Measurements from ENCODE around the gene NRTN.

The NRTN gene

GRCh38 chr19:5843295-5843927, 38.5 kb downstream of the NRTN start:
- TF ChIP-seq FOXP2 (optimal IDR thresholded peaks at IDR 0.05; ENCODE audit: borderline replicate concordance, extremely low read depth, extremely low read length, insufficient read depth): no peak
- no peak for TF ChIP-seq REST (IDR thresholded peaks at IDR 0.05; ENCODE audit: insufficient read depth in 1 of 2, low read depth in 2 of 2, low read length in 2 of 2)
- TF ChIP-seq TAF1 (IDR thresholded peaks at IDR 0.05; ENCODE audit: borderline replicate concordance, insufficient read depth, low read length): no peak
- no peak for TF ChIP-seq SIN3A (IDR thresholded peaks at IDR 0.05; ENCODE audit: borderline replicate concordance, insufficient read depth, low read length)
- no peak for TF ChIP-seq POLR2AphosphoS5 (IDR thresholded peaks at IDR 0.05; ENCODE audit: low read depth, low read length)

GRCh38 chr19:5844456-5845433, 39.9 kb downstream of the NRTN start:
- TF ChIP-seq FOXP2 (optimal IDR thresholded peaks at IDR 0.05; ENCODE audit: borderline replicate concordance, extremely low read depth, extremely low read length, insufficient read depth) (no peak), SIN3A (IDR thresholded peaks at IDR 0.05; ENCODE audit: borderline replicate concordance, insufficient read depth, low read length) (no peak), REST (IDR thresholded peaks at IDR 0.05; ENCODE audit: insufficient read depth in 1 of 2, low read depth in 2 of 2, low read length in 2 of 2) (no peak), TAF1 (IDR thresholded peaks at IDR 0.05; ENCODE audit: borderline replicate concordance, insufficient read depth, low read length) (no peak), POLR2AphosphoS5 (IDR thresholded peaks at IDR 0.05; ENCODE audit: low read depth, low read length) (no peak)

GRCh38 chr19:5850189-5850588, 45.3 kb downstream of the NRTN start:
- no peak for TF ChIP-seq SIN3A (IDR thresholded peaks at IDR 0.05; ENCODE audit: borderline replicate concordance, insufficient read depth, low read length)
- TF ChIP-seq POLR2AphosphoS5 (IDR thresholded peaks at IDR 0.05; ENCODE audit: low read depth, low read length): no peak
- no peak for TF ChIP-seq TAF1 (IDR thresholded peaks at IDR 0.05; ENCODE audit: borderline replicate concordance, insufficient read depth, low read length)
- TF ChIP-seq FOXP2 (optimal IDR thresholded peaks at IDR 0.05; ENCODE audit: borderline replicate concordance, extremely low read depth, extremely low read length, insufficient read depth): no peak
- no peak for TF ChIP-seq REST (IDR thresholded peaks at IDR 0.05; ENCODE audit: insufficient read depth in 1 of 2, low read depth in 2 of 2, low read length in 2 of 2)

- TF ChIP-seq TAF1 (IDR thresholded peaks at IDR 0.05; ENCODE audit: borderline replicate concordance, insufficient read depth, low read length) (no peak), FOXP2 (optimal IDR thresholded peaks at IDR 0.05; ENCODE audit: borderline replicate concordance, extremely low read depth, extremely low read length, insufficient read depth) (no peak), REST (IDR thresholded peaks at IDR 0.05; ENCODE audit: insufficient read depth in 1 of 2, low read depth in 2 of 2, low read length in 2 of 2) (no peak), SIN3A (IDR thresholded peaks at IDR 0.05; ENCODE audit: borderline replicate concordance, insufficient read depth, low read length) (no peak)
Measured at GRCh38 chr19:5850743-5851293, 46.0 kb downstream of the NRTN start.

Measured in PFSK-1 (cell line).